Testis (tissue), 3 donors: ENCODE measurements around the gene FBL. TPM values are rescaled to one million over a fixed set of nuclear protein-coding genes. Genes with fewer than 3 reads are reported as not detected.
"Not testable (repeated sequence)": the region's sequence is repeated elsewhere in the genome, so short reads cannot be mapped to it uniquely, and the experiment has no call there.

Source experiments
- DNase-seq: peaks from one replicate; pipeline ENCODE4 v3.0.0-alpha.2; 2019
- H3K27ac ChIP-seq, 2 donors: fragments of 200-600 bp; sonication (generic); one replicate each; pipeline ENCODE4 v1.5.1; 2019
- H3K27me3 ChIP-seq: fragments of 200-600 bp; sonication (generic); one replicate; pipeline ENCODE4 v1.5.1; 2019
- H3K36me3 ChIP-seq: fragments of 200-600 bp; sonication (generic); one replicate; pipeline ENCODE4 v1.5.1; 2017; ENCODE audit warnings: low read depth; ENCODE audit errors: missing control alignments
- H3K4me1 ChIP-seq: fragments of 200-600 bp; sonication (generic); one replicate; pipeline ENCODE4 v1.5.1; 2019
- H3K4me3 ChIP-seq, 2 donors: fragments of 200-600 bp; sonication (generic); one replicate each; pipeline ENCODE4 v1.5.1; 2017 to 2019
- H3K9me3 ChIP-seq: fragments of 200-600 bp; sonication (generic); one replicate; pipeline ENCODE4 v1.5.1; 2017
- CTCF ChIP-seq, 3 experiments: fragments of 450-650 bp in 2 of 3; fragments of 200-600 bp in 1 of 3; sonication (generic) in 1 of 3; IDR thresholded peaks; one replicate each; pipeline ENCODE4 v1.5.1; 2016 to 2019; ENCODE audit warnings: antibody characterized with exemption in 3 of 3, mild to moderate bottlenecking in 2 of 3, moderate library complexity in 1 of 3
- POLR2A ChIP-seq: fragments of 450-650 bp; IDR thresholded peaks from one replicate; pipeline ENCODE4 v1.6.1; 2017; ENCODE audit warnings: antibody characterized with exemption, mild to moderate bottlenecking, moderate library complexity
- WGBS, 2 donors: methylation state at CpG; one replicate each; pipeline ENCODE4 v1.1.5; 2018; 5-methylcytosine and 5-hydroxymethylcytosine counted together
- intact Hi-C: fragments of 100-400 bp; cut with DNase I; formaldehyde crosslinking; loops from one replicate; pipeline ENCODE4 v1.15.1; 2023; ENCODE audit warnings: low total_unique reads
- polyA plus RNA-seq: library from polyadenylated mRNA; stranded (reverse); fragments of 350-450 nt; fragmentation: Illumina TruSeq; extraction: RNeasy Lipid Tissue Mini Kit (QIAGEN cat#74804); gene quantifications from one replicate; pipeline ENCODE4 v1.2.3, GENCODE V29; 2014; ENCODE audit warnings: low read depth, low replicate concordance; ENCODE audit not compliant: insufficient read depth
- total RNA-seq, 2 donors: library from RNA; depleted of rRNA; stranded (reverse); fragments of >200 nt; gene quantifications; one replicate each; pipeline ENCODE4 v1.2.3, GENCODE V29; 2016

Gene FBL
- total and polyA plus RNA-seq, 3 donors from 2014 or later, result 236 to 303 (median 301) TPM

- WGBS, 2 donors, result 61 to 75% methylated on average over 9 of the region's 9 CpGs
- DNase-seq, result no peak
- Histone ChIP-seq H3K27ac (no peak overlapping the region), H3K9me3 (no peaks in the 10 kb centered on the region), H3K4me3 (no peak overlapping the region), H3K4me1 (no peaks in the 10 kb centered on the region), H3K27me3 (no peaks in the 10 kb centered on the region), H3K36me3 (no peaks in the 10 kb centered on the region)
- TF ChIP-seq POLR2A (no peak), CTCF (IDR thresholded peaks at IDR 0.05) (no peak)
- intact Hi-C loops, result no loop called here
Measured at GRCh38 chr19:39813264-39813993, 32.8 kb downstream of the FBL start.

- intact Hi-C loops, result no loop called here
- no peak for TF ChIP-seq POLR2A
- no peak for TF ChIP-seq CTCF (IDR thresholded peaks at IDR 0.05)
- Histone ChIP-seq H3K27me3 (no peaks in the 10 kb centered on the region), H3K4me1 (no peaks in the 10 kb centered on the region), H3K4me3 (no peak overlapping the region), H3K9me3 (no peaks in the 10 kb centered on the region), H3K36me3 (no peaks in the 10 kb centered on the region), H3K27ac (no peak overlapping the region)
- WGBS, 2 donors, result 94 to 95% methylated on average over 4 of the region's 4 CpGs
- DNase-seq, result no peak
Measured at GRCh38 chr19:39811064-39811463, 35.1 kb downstream of the FBL start.

GRCh38 chr19:39810424-39810823 is 35.8 kb downstream of the FBL start:
- intact Hi-C loops, result no loop called here
- H3K36me3 ChIP-seq, result no peaks in the 10 kb centered on the region
- no peaks in the 10 kb centered on the region for H3K27me3 ChIP-seq
- no peak overlapping the region for H3K4me3 ChIP-seq
- H3K9me3 ChIP-seq, result no peaks in the 10 kb centered on the region
- 88 to 94% methylated on average over 4 of the region's 4 CpGs for WGBS, 2 donors
- no peak for DNase-seq
- no peaks in the 10 kb centered on the region for H3K4me1 ChIP-seq
- H3K27ac ChIP-seq, result no peak overlapping the region
- TF ChIP-seq CTCF (IDR thresholded peaks at IDR 0.05), result no peak
- no peak for TF ChIP-seq POLR2A

- DNase-seq, result no peak
- intact Hi-C loops, result no loop called here
- 92 to 97% methylated on average over 3 to 4 of the region's 4 CpGs for WGBS, 2 donors
- Histone ChIP-seq H3K4me1 (no peaks in the 10 kb centered on the region), H3K9me3 (no peaks in the 10 kb centered on the region), H3K27ac (no peak overlapping the region), H3K27me3 (no peaks in the 10 kb centered on the region), H3K4me3 (no peak overlapping the region), H3K36me3 (no peaks in the 10 kb centered on the region)
- TF ChIP-seq CTCF (IDR thresholded peaks at IDR 0.05), result no peak
- TF ChIP-seq POLR2A, result no peak
Measured at GRCh38 chr19:39809368-39809767, 36.8 kb downstream of the FBL start.

- 93 to 94% methylated on average over 7 of the region's 7 CpGs for WGBS, 2 donors
- intact Hi-C loops, result not testable (repeated sequence)
Measured at GRCh38 chr19:39808688-39809087, 37.5 kb downstream of the FBL start.

More at GRCh38 chr19:39808688-39809087, 37.5 kb downstream of the FBL start:
- DNase-seq, H3K4me3 ChIP-seq, H3K27me3 ChIP-seq, H3K4me1 ChIP-seq, H3K27ac ChIP-seq, H3K9me3 ChIP-seq, H3K36me3 ChIP-seq: not testable (repeated sequence)
